ENCODE measurements around the gene HS6ST2.

The HS6ST2 gene

GRCh38 chrX:132665676-132666075 is 292.8 kb downstream of the HS6ST2 start:
- no peak for DNase-seq

GRCh38 chrX:132664273-132664672 is 294.2 kb downstream of the HS6ST2 start:
- no peak for DNase-seq

GRCh38 chrX:132662844-132663243 is 295.6 kb downstream of the HS6ST2 start:
- DNase-seq, result no peak

- DNase-seq, result no peak
Measured at GRCh38 chrX:132657876-132658275, 300.6 kb downstream of the HS6ST2 start.

GRCh38 chrX:132652871-132653270 is 305.6 kb downstream of the HS6ST2 start:
- DNase-seq, result no peak

- DNase-seq, result no peak
Measured at GRCh38 chrX:132651421-132652086, 306.9 kb downstream of the HS6ST2 start.

- no peak for DNase-seq
Measured at GRCh38 chrX:132648895-132649294, 309.5 kb downstream of the HS6ST2 start.

GRCh38 chrX:132639446-132639845 is 319.0 kb downstream of the HS6ST2 start:
- no peak for DNase-seq

GRCh38 chrX:132638313-132638712 is 320.1 kb downstream of the HS6ST2 start:
- DNase-seq, result no peak

GRCh38 chrX:132636080-132636479 is 322.3 kb downstream of the HS6ST2 start:
- no peak for DNase-seq

GRCh38 chrX:132634521-132634920 is 323.9 kb downstream of the HS6ST2 start:
- DNase-seq, result no peak

- no peak for DNase-seq
Measured at GRCh38 chrX:132631579-132632232, 326.7 kb downstream of the HS6ST2 start.

- no peak for DNase-seq
Measured at GRCh38 chrX:132624466-132624865, 334.0 kb downstream of the HS6ST2 start.

- no peak for DNase-seq
Measured at GRCh38 chrX:132623942-132624341, 334.5 kb downstream of the HS6ST2 start.

GRCh38 chrX:132623300-132623699 is 335.1 kb downstream of the HS6ST2 start:
- DNase-seq, result no peak

GRCh38 chrX:132622130-132622529 is 336.3 kb downstream of the HS6ST2 start:
- no peak for DNase-seq

- no peak for DNase-seq
Measured at GRCh38 chrX:132618810-132619209, 339.6 kb downstream of the HS6ST2 start.

- DNase-seq, result no peak
Measured at GRCh38 chrX:132615391-132616131, 342.9 kb downstream of the HS6ST2 start.

GRCh38 chrX:132614297-132614696 is 344.1 kb downstream of the HS6ST2 start:
- DNase-seq, result no peak

GRCh38 chrX:132613801-132614200 is 344.6 kb downstream of the HS6ST2 start:
- DNase-seq, result no peak

- no peak for DNase-seq
Measured at GRCh38 chrX:132612821-132613564, 345.4 kb downstream of the HS6ST2 start.

- DNase-seq, result no peak
Measured at GRCh38 chrX:132610536-132610935, 347.9 kb downstream of the HS6ST2 start.

- no peak for DNase-seq
Measured at GRCh38 chrX:132609362-132609848, 349.0 kb downstream of the HS6ST2 start.
